ENCODE results near the gene KAZN. TPM values are rescaled to one million over a fixed set of nuclear protein-coding genes. Genes with fewer than 3 reads are reported as not detected.

Gene KAZN
- total RNA-seq, 4 donors from 2014 or later, result 0.77 to 12.3 (median 4.9) TPM

GRCh38 chr1:14738647-14739046, 140.2 kb downstream of the KAZN start:
- H3K27me3 ChIP-seq, result peaks cover 0 to 5% of the 10 kb centered on the region in 2 donors
- no peaks in the 10 kb centered on the region for H3K9me3 ChIP-seq
- H3K27ac ChIP-seq, result no peak overlapping the region
- H3K4me3 ChIP-seq, result no peak overlapping the region
- intact Hi-C loops (cut with DNase I; ENCODE audit: low total_unique reads), result no loop called here
- H3K4me1 ChIP-seq, result no peaks in the 10 kb centered on the region
- no peak for DNase-seq
- TF ChIP-seq POLR2A (IDR thresholded peaks at IDR 0.05), result no peak
- TF ChIP-seq CTCF (IDR thresholded peaks at IDR 0.05), result no peak
- no peaks in the 10 kb centered on the region for H3K36me3 ChIP-seq

GRCh38 chr1:14739082-14739832, 140.8 kb downstream of the KAZN start:
- Histone ChIP-seq H3K27me3 (peaks cover 0 to 5% of the 10 kb centered on the region in 2 donors), H3K9me3 (no peaks in the 10 kb centered on the region), H3K4me3 (no peak overlapping the region), H3K4me1 (no peaks in the 10 kb centered on the region), H3K36me3 (no peaks in the 10 kb centered on the region), H3K27ac (no peak overlapping the region)
- no peak for TF ChIP-seq CTCF (IDR thresholded peaks at IDR 0.05)
- no peak for TF ChIP-seq POLR2A (IDR thresholded peaks at IDR 0.05)
- no peak for DNase-seq
- intact Hi-C loops (cut with DNase I; ENCODE audit: low total_unique reads), result no loop called here

- H3K4me1 ChIP-seq, result no peaks in the 10 kb centered on the region
- H3K27ac ChIP-seq, result no peak overlapping the region
- intact Hi-C loops (cut with DNase I; ENCODE audit: low total_unique reads), result no loop called here
- no peak for DNase-seq
- peaks cover 0 to 5% of the 10 kb centered on the region in 2 donors for H3K27me3 ChIP-seq
- H3K36me3 ChIP-seq, result no peaks in the 10 kb centered on the region
- TF ChIP-seq CTCF (IDR thresholded peaks at IDR 0.05), result no peak
- no peak for TF ChIP-seq POLR2A (IDR thresholded peaks at IDR 0.05)
- no peak overlapping the region for H3K4me3 ChIP-seq
- H3K9me3 ChIP-seq, result no peaks in the 10 kb centered on the region
These were observed 141.5 kb downstream of the KAZN start for GRCh38 chr1:14740016-14740415.

GRCh38 chr1:14741082-14741481, 142.6 kb downstream of the KAZN start:
- H3K27me3 ChIP-seq, result peaks cover 0 to 5% of the 10 kb centered on the region in 2 donors
- H3K27ac ChIP-seq, result no peak overlapping the region
- TF ChIP-seq CTCF (IDR thresholded peaks at IDR 0.05), result no peak
- TF ChIP-seq POLR2A (IDR thresholded peaks at IDR 0.05), result no peak
- no peaks in the 10 kb centered on the region for H3K36me3 ChIP-seq
- no peaks in the 10 kb centered on the region for H3K4me1 ChIP-seq
- no peaks in the 10 kb centered on the region for H3K9me3 ChIP-seq
- H3K4me3 ChIP-seq, result no peak overlapping the region
- intact Hi-C loops (cut with DNase I; ENCODE audit: low total_unique reads), result no loop called here
- no peak for DNase-seq

GRCh38 chr1:14741532-14741931, 143.0 kb downstream of the KAZN start:
- DNase-seq, result no peak
- Histone ChIP-seq H3K27ac (no peak overlapping the region), H3K9me3 (no peaks in the 10 kb centered on the region), H3K4me3 (no peak overlapping the region), H3K4me1 (no peaks in the 10 kb centered on the region), H3K36me3 (no peaks in the 10 kb centered on the region), H3K27me3 (peaks cover 0 to 5% of the 10 kb centered on the region in 2 donors)
- TF ChIP-seq CTCF (IDR thresholded peaks at IDR 0.05), result no peak
- TF ChIP-seq POLR2A (IDR thresholded peaks at IDR 0.05), result no peak
- intact Hi-C loops (cut with DNase I; ENCODE audit: low total_unique reads), result no loop called here
